ENCODE results near the gene LSM2. TPM values are rescaled to one million over a fixed set of nuclear protein-coding genes. Genes with fewer than 3 reads are reported as not detected.
A peak's percentile ranks its signal among the peaks of the same experiment; 100 is the strongest.

LSM2 gene
- total RNA-seq, 4 donors from 2014 or later, result 27.1 to 70.8 (median 36.6) TPM

GRCh38 chr6:31797588-31797987 lies 9.2 kb downstream of the LSM2 start:
- no peak for TF ChIP-seq POLR2A (IDR thresholded peaks at IDR 0.05)
- no peak for TF ChIP-seq CTCF (IDR thresholded peaks at IDR 0.05)
- Histone ChIP-seq H3K27me3 (no peaks in the 10 kb centered on the region), H3K27ac (peak overlapping the region; percentile 5 to 98 (median 72)), H3K9me3 (no peaks in the 10 kb centered on the region), H3K4me3 (no peak overlapping the region), H3K36me3 (peaks cover 0 to 33% (median 0%) of the 10 kb centered on the region in 3 donors), H3K4me1 (peaks cover 3 to 46% (median 16%) of the 10 kb centered on the region in 3 donors)
- DNase-seq, result no peak
- intact Hi-C loops (cut with DNase I), result no loop called here
- WGBS, 2 donors, result 80% methylated on average over 5 of the region's 5 CpGs

GRCh38 chr6:31796993-31797385 lies 9.8 kb downstream of the LSM2 start:
- DNase-seq, result no peak

GRCh38 chr6:31795616-31796298 lies 11.0 kb downstream of the LSM2 start, which contains the start of gene VARS1:
TSS of gene VARS1 (minus strand) at chr6:31795752. CDS start at chr6:31795217, 535 bp downstream.
- 0% methylated on average over 4 to 12 of the region's 75 CpGs for whole genome bisulfite sequencing, 2 donors

More at GRCh38 chr6:31796993-31797385, 9.8 kb downstream of the LSM2 start:
- H3K27me3 ChIP-seq, result no peaks in the 10 kb centered on the region
- peaks cover 3 to 51% (median 16%) of the 10 kb centered on the region in 3 donors for H3K4me1 ChIP-seq
- no peak overlapping the region for H3K4me3 ChIP-seq
- TF ChIP-seq CTCF (IDR thresholded peaks at IDR 0.05) (no peak), POLR2A (IDR thresholded peaks at IDR 0.05) (no peak)
- peaks cover 0 to 33% (median 5%) of the 10 kb centered on the region in 3 donors for H3K36me3 ChIP-seq
- WGBS, 2 donors, result 33 to 63% methylated on average over 2 of the region's 2 CpGs
- no peaks in the 10 kb centered on the region for H3K9me3 ChIP-seq
- peak overlapping the region; percentile 21 to 98 (median 72) for H3K27ac ChIP-seq
- intact Hi-C loops (cut with DNase I), result no loop called here

GRCh38 chr6:31794866-31795615 lies 11.7 kb downstream of the LSM2 start:
- Histone ChIP-seq H3K36me3 (peaks cover 0 to 43% (median 12%) of the 10 kb centered on the region in 3 donors), H3K27ac (peak overlapping the region; percentile 95 to 98 (median 96)), H3K4me3 (peak overlapping the region; percentile 85 to 100 (median 88)), H3K9me3 (no peaks in the 10 kb centered on the region), H3K4me1 (peaks cover 3 to 65% (median 16%) of the 10 kb centered on the region in 3 donors), H3K27me3 (no peaks in the 10 kb centered on the region)
- intact Hi-C loops (cut with DNase I), result no loop called here
- DNase-seq, result no peak
- no peak for TF ChIP-seq CTCF (IDR thresholded peaks at IDR 0.05)
- no peak for TF ChIP-seq POLR2A (IDR thresholded peaks at IDR 0.05)
- WGBS, 2 donors, result 1 to 2% methylated on average over 18 to 31 of the region's 44 CpGs

More at GRCh38 chr6:31795616-31796298, 11.0 kb downstream of the LSM2 start, which contains the start of gene VARS1:
- Histone ChIP-seq H3K4me3 (peak within 1 kb of the TSS; percentile 85 to 100 (median 88)), H3K9me3 (no peaks in the 10 kb centered on the region), H3K4me1 (peaks cover 3 to 63% (median 16%) of the 10 kb centered on the region in 3 donors), H3K27me3 (no peaks in the 10 kb centered on the region), H3K27ac (peak within 1 kb of the TSS; percentile 95 to 98 (median 96)), H3K36me3 (peaks cover 0 to 36% (median 12%) of the 10 kb centered on the region in 3 donors)
- peak; percentile 47 for DNase-seq
- peak; percentile 70 to 93 (median 89) for TF ChIP-seq CTCF (IDR thresholded peaks at IDR 0.05)
- peak in 3 of 4 donors; percentile 12 to 78 (median 35) for TF ChIP-seq POLR2A (IDR thresholded peaks at IDR 0.05)
- intact Hi-C loops (cut with DNase I), result no loop called here
